Measurements from ENCODE around the gene CDIP1.

GRCh38 chr16:4510131-4510530, 28.4 kb downstream of the CDIP1 start:
- TF ChIP-seq ZNF274 (IDR thresholded peaks at IDR 0.05; ENCODE audit: low read depth, low read length) (no peak), SUZ12 (IDR thresholded peaks at IDR 0.05; ENCODE audit: extremely low read depth, insufficient read depth, insufficient read length) (no peak), YY1 (IDR thresholded peaks at IDR 0.05; ENCODE audit: insufficient read depth, insufficient read length) (no peak)
